ENCODE measurements around the gene EIF4ENIF1.
"Not testable (repeated sequence)": the region's sequence is repeated elsewhere in the genome, so short reads cannot be mapped to it uniquely, and the experiment has no call there.

The EIF4ENIF1 gene

GRCh38 chr22:31489632-31490495 lies at the start of gene EIF4ENIF1:
EIF4ENIF1 (minus strand) TSS chr22:31489842; CDS start chr22:31488718, 1,124 bp downstream.
- DNase-seq (ENCODE audit: low read depth in 2 of 2), result peak; percentile 65 to 79

GRCh38 chr22:31538815-31539214 lies 49.2 kb upstream of the EIF4ENIF1 start:
- DNase-seq (ENCODE audit: low read depth in 2 of 2), result no peak

GRCh38 chr22:31537019-31537535 lies 47.4 kb upstream of the EIF4ENIF1 start:
- no peak for DNase-seq (ENCODE audit: low read depth in 2 of 2)

- DNase-seq (ENCODE audit: low read depth in 2 of 2), result no peak
Observed at GRCh38 chr22:31533374-31533773, 43.7 kb upstream of the EIF4ENIF1 start.

GRCh38 chr22:31532060-31532459 lies 42.4 kb upstream of the EIF4ENIF1 start:
- DNase-seq (ENCODE audit: low read depth in 2 of 2), result no peak

GRCh38 chr22:31530823-31531195 lies 41.2 kb upstream of the EIF4ENIF1 start:
- DNase-seq (ENCODE audit: low read depth in 2 of 2), result no peak

- no peak for DNase-seq (ENCODE audit: low read depth in 2 of 2)
Observed at GRCh38 chr22:31526270-31526669, 36.6 kb upstream of the EIF4ENIF1 start.

- not testable (repeated sequence) for DNase-seq (ENCODE audit: low read depth in 2 of 2)
Observed at GRCh38 chr22:31524132-31524531, 34.5 kb upstream of the EIF4ENIF1 start.

GRCh38 chr22:31520051-31520450 lies 30.4 kb upstream of the EIF4ENIF1 start:
- DNase-seq (ENCODE audit: low read depth in 2 of 2), result no peak

- DNase-seq (ENCODE audit: low read depth in 2 of 2), result no peak
Observed at GRCh38 chr22:31509061-31509762, 19.6 kb upstream of the EIF4ENIF1 start.

- DNase-seq (ENCODE audit: low read depth in 2 of 2), result no peak
Observed at GRCh38 chr22:31508536-31508935, 18.9 kb upstream of the EIF4ENIF1 start.

- DNase-seq (ENCODE audit: low read depth in 2 of 2), result not testable (repeated sequence)
Observed at GRCh38 chr22:31507517-31507916, 17.9 kb upstream of the EIF4ENIF1 start.

GRCh38 chr22:31504282-31504681 lies 14.6 kb upstream of the EIF4ENIF1 start:
- no peak for DNase-seq (ENCODE audit: low read depth in 2 of 2)

GRCh38 chr22:31503211-31503964 lies 13.7 kb upstream of the EIF4ENIF1 start:
- no peak for DNase-seq (ENCODE audit: low read depth in 2 of 2)

GRCh38 chr22:31501738-31502137 lies 12.1 kb upstream of the EIF4ENIF1 start:
- no peak for DNase-seq (ENCODE audit: low read depth in 2 of 2)

GRCh38 chr22:31497148-31497938 lies 7.7 kb upstream of the EIF4ENIF1 start:
- DNase-seq (ENCODE audit: low read depth in 2 of 2), result no peak

- DNase-seq (ENCODE audit: low read depth in 2 of 2), result peak in 1 of 2 donors; percentile 19
Observed at GRCh38 chr22:31496735-31497146, 7.1 kb upstream of the EIF4ENIF1 start.

- DNase-seq (ENCODE audit: low read depth in 2 of 2), result peak; percentile 92 to 95
Observed at GRCh38 chr22:31496007-31496734, 6.5 kb upstream of the EIF4ENIF1 start, which contains the start of gene SFI1. SFI1 (plus strand) TSS chr22:31496536; CDS start chr22:31508285, 11,749 bp downstream.

- no peak for DNase-seq (ENCODE audit: low read depth in 2 of 2)
Observed at GRCh38 chr22:31495343-31495742, 5.7 kb upstream of the EIF4ENIF1 start.

GRCh38 chr22:31493355-31493754 lies 3.7 kb upstream of the EIF4ENIF1 start:
- not testable (repeated sequence) for DNase-seq (ENCODE audit: low read depth in 2 of 2)

All from stimulated activated CD8-positive, alpha-beta memory T cell treated with anti-CD3 and anti-CD28 coated beads, Interleukin-7, amount 100 ng/mL, for 4 hours (primary cell).